ENCODE results near the gene MYL2.
"Not testable (repeated sequence)": the region's sequence is repeated elsewhere in the genome, so short reads cannot be mapped to it uniquely, and the experiment has no call there.

The MYL2 gene, protein sequence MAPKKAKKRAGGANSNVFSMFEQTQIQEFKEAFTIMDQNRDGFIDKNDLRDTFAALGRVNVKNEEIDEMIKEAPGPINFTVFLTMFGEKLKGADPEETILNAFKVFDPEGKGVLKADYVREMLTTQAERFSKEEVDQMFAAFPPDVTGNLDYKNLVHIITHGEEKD

DNA sequence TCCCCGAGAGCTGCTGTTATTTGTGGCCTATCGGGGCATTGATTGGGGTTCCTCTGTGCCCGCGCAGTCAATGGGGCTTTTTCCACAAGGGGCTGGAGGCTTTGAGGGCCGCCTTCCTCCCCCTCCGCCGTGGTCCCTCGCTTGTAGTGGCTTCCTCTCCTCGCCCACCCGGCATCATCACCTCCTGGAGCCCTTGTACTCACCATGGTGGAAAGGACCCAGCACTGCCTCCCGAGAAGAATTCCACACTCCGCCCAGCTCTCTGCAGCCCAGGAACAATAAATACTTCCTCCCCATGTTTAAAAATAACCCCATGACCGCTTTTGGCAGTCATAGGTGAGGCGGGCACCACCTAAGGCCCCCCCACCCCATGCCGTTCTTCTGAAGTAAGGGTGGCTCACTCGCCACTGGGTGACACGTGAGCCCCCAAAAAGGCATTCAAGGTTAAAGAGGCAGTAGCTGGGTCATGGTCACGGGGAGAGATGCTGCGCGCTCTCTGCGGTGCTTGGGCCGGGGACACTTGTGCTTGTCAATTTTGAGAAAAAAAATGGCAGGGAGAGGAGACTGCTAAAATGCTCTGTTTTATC lies at the start of gene MYL2:
MYL2 (minus strand) TSS at position 256 of the 587 bp plus-strand sequence; CDS start at position 206, 50 bp downstream.
- TF ChIP-seq SUZ12 (IDR thresholded peaks at IDR 0.05), result no peak
- TF ChIP-seq ZNF384 (IDR thresholded peaks at IDR 0.05), result no peak
- no peak for TF ChIP-seq L3MBTL2 (conservative IDR thresholded peaks at IDR 0.05)
- no peak for TF ChIP-seq BHLHE40 (IDR thresholded peaks at IDR 0.05; ENCODE audit: borderline replicate concordance)
- no peak for TF ChIP-seq HDGF (IDR thresholded peaks at IDR 0.05; ENCODE audit: borderline replicate concordance)
- no peak for TF ChIP-seq SP1 (IDR thresholded peaks at IDR 0.05)
- no peak for TF ChIP-seq FOXK2 (IDR thresholded peaks at IDR 0.05)
- no peak for TF ChIP-seq CTBP1 (IDR thresholded peaks at IDR 0.05; ENCODE audit: borderline replicate concordance)
- TF ChIP-seq FOXM1 (IDR thresholded peaks at IDR 0.05; ENCODE audit: borderline replicate concordance), result no peak
- no peak for TF ChIP-seq LEF1 (IDR thresholded peaks at IDR 0.05; ENCODE audit: borderline replicate concordance)
- ChIA-PET CTCF (no interaction called here), POLR2A (no interaction called here)
- no peak for DNase-seq (ENCODE audit: extremely low spot score)

DNA sequence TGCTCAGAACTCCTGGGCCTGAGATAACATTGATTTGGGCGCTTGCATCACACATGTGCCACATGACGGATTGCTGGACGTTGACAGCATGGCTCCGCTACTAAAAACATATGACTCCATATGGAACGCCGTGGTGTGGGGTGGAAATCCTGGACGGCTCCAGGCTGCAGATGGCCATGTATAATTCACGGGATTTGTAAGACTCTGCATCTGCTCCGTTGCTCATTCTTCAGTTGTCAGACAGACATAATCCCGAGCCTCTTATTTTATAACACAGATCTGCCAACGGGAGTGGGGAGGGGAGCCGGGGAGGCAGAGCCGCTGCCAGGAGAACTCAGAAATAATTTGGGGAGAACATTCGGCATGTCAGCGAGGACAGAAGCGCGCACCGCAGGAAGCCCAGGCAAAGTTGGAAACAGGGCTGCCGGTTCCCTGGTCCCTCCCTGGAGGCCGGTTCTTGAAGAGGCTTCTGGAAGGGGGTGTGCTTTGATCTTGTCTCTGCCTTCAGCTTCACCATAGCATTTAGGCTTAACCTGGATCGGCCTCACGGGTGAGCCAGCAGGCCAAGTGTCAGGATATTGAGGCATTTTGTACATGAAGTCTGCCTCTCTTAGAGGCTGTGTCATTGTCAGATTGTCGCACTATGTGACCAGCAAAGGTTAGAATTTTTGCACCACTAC lies 45.8 kb upstream of the MYL2 start:
- POLR2A ChIA-PET, result no interaction called here
- CTCF ChIA-PET, result no interaction called here
- DNase-seq (ENCODE audit: extremely low spot score), result no peak
- TF ChIP-seq FOXK2 (IDR thresholded peaks at IDR 0.05), result no peak

DNA sequence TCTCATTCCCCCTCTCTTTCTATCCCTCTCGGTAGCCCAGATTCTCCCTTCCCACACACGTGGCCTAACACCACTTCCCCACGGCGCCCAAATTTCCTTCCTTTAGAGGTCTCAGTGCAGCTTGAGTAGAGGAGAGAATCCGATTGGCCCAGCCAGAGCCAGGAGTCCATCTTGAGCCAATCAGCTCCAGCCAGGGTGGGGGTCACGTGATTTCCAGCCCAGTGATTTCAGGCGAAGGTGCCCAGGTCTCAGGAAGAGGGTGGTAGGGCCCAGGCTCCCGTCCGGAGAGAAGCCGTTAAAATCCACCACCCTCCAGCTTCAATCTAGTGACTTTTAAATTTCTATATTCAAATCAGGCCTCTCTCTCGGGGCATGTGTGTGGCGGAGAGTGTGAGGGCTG lies 45.2 kb upstream of the MYL2 start:
- CTCF ChIA-PET, result no interaction called here
- DNase-seq (ENCODE audit: extremely low spot score), result no peak
- POLR2A ChIA-PET, result no interaction called here
- TF ChIP-seq ZNF384 (IDR thresholded peaks at IDR 0.05), result no peak
- TF ChIP-seq L3MBTL2 (conservative IDR thresholded peaks at IDR 0.05), result no peak
- TF ChIP-seq FOXM1 (IDR thresholded peaks at IDR 0.05; ENCODE audit: borderline replicate concordance), result no peak
- no peak for TF ChIP-seq FOXK2 (IDR thresholded peaks at IDR 0.05)
- TF ChIP-seq ELF4 (IDR thresholded peaks at IDR 0.05), result no peak
- no peak for TF ChIP-seq SUZ12 (IDR thresholded peaks at IDR 0.05)
- no peak for TF ChIP-seq LEF1 (IDR thresholded peaks at IDR 0.05; ENCODE audit: borderline replicate concordance)
- TF ChIP-seq BHLHE40 (IDR thresholded peaks at IDR 0.05; ENCODE audit: borderline replicate concordance), result no peak

DNA sequence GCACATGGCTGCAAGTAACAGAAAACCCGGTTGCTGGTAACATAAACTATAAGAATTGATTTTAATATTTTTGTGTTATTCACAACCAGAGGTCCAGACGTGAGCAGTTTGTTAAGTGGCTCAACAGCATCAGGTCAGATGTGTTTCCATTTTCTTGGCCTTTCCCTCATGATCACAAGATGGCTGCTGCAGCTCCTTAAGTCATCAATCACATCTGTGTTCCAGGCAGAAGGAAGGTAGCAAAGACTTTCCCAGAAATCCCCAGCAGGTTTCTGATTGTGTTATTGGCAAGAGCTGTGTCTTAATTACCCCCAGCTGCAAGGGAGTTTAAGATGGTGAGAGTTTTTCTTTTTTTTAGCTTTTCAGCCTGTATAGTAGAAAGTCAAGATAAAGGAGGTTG lies 40.4 kb upstream of the MYL2 start:
- no peak for DNase-seq (ENCODE audit: extremely low spot score)
- TF ChIP-seq LEF1 (IDR thresholded peaks at IDR 0.05; ENCODE audit: borderline replicate concordance), result no peak
- TF ChIP-seq L3MBTL2 (conservative IDR thresholded peaks at IDR 0.05), result no peak
- TF ChIP-seq CTBP1 (IDR thresholded peaks at IDR 0.05; ENCODE audit: borderline replicate concordance), result no peak
- TF ChIP-seq ZNF384 (IDR thresholded peaks at IDR 0.05), result no peak
- TF ChIP-seq ELF4 (IDR thresholded peaks at IDR 0.05), result no peak
- TF ChIP-seq, protein P1, sequence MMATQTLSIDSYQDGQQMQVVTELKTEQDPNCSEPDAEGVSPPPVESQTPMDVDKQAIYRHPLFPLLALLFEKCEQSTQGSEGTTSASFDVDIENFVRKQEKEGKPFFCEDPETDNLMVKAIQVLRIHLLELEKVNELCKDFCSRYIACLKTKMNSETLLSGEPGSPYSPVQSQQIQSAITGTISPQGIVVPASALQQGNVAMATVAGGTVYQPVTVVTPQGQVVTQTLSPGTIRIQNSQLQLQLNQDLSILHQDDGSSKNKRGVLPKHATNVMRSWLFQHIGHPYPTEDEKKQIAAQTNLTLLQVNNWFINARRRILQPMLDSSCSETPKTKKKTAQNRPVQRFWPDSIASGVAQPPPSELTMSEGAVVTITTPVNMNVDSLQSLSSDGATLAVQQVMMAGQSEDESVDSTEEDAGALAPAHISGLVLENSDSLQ (IDR thresholded peaks at IDR 0.05), result no peak
- TF ChIP-seq SUZ12 (IDR thresholded peaks at IDR 0.05), result no peak
- TF ChIP-seq FOXM1 (IDR thresholded peaks at IDR 0.05; ENCODE audit: borderline replicate concordance), result no peak
- TF ChIP-seq ARNT (IDR thresholded peaks at IDR 0.05), result no peak
- TF ChIP-seq TARDBP (IDR thresholded peaks at IDR 0.05), result no peak
- no peak for TF ChIP-seq FOXK2 (IDR thresholded peaks at IDR 0.05)
- no peak for TF ChIP-seq HDGF (IDR thresholded peaks at IDR 0.05; ENCODE audit: borderline replicate concordance)
- CTCF ChIA-PET, result no interaction called here
- POLR2A ChIA-PET, result no interaction called here

DNA sequence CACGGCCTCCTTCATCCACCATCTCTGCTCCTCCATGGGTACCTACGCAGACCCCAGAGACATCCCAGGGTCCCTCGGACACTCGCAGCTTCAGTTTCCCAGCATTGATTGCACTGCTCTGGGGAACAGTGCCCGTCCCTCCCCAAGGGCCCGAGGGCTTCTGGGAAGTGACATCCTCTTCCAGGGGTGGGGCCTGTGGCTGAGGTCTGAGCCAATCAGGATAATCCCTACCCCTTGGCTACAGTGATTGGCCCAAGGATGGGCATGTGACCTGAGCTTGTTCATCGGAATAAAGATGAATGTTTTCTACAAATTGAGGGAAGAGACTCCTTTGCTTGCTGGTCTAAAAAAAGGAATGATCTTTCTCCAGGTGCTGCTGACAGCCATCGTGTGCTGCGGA lies 37.3 kb upstream of the MYL2 start:
- no peak for DNase-seq (ENCODE audit: extremely low spot score)
- POLR2A ChIA-PET, result no interaction called here
- TF ChIP-seq ZNF384 (IDR thresholded peaks at IDR 0.05) (no peak), TARDBP (IDR thresholded peaks at IDR 0.05) (no peak), NFRKB (IDR thresholded peaks at IDR 0.05) (no peak), ARNT (IDR thresholded peaks at IDR 0.05) (no peak), SUZ12 (IDR thresholded peaks at IDR 0.05) (no peak)
- CTCF ChIA-PET, result interaction anchor here (0.5 kb wide), 1 partner anchor 1324 kb away, joined by 3 read pairs; no protein-coding TSS in a partner anchor

DNA sequence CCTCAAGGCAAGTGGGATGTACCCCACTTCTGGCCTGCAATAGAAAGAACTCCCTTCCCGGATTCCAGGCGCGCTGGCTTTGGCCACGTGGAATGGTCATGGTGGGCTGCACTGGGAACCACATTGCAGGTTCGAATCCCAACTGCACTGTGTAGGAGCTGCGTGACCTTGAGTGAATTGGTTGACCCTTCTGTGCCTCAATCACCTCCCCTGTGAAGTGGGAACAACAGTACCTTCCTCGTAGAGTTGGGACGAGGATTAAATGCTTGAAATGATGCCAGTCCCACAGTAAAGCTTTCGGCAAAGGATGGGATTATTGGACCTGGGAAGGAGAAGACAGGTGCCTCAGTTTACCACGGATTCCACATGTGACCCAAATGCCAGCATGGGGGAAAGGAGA lies 36.8 kb upstream of the MYL2 start:
- POLR2A ChIA-PET, result no interaction called here
- CTCF ChIA-PET, result no interaction called here
- TF ChIP-seq ELF4 (IDR thresholded peaks at IDR 0.05) (no peak), HDGF (IDR thresholded peaks at IDR 0.05; ENCODE audit: borderline replicate concordance) (no peak), TARDBP (IDR thresholded peaks at IDR 0.05) (no peak), SUZ12 (IDR thresholded peaks at IDR 0.05) (no peak), SP1 (IDR thresholded peaks at IDR 0.05) (no peak)
- TF ChIP-seq, protein P1 (IDR thresholded peaks at IDR 0.05), result no peak
- DNase-seq (ENCODE audit: extremely low spot score), result no peak

DNA sequence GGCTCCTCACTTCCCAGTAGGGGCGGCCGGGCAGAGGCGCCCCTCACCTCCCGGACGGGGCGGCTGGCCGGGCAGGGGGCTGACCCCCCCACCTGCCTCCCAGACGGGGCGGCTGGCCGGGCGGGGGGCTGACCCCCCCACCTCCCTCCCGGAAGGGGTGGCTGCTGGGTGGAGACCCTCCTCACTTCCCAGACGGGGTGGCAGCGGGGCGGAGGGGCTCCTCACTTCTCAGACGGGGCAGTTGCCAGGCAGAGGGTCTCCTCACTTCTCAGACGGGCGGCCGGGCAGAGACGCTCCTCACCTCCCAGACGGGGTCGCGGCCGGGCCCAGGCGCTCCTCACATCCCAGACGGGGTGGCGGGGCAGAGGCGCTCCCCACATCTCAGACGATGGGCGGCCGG lies 30.5 kb upstream of the MYL2 start:
- DNase-seq (ENCODE audit: extremely low spot score); POLR2A ChIA-PET: not testable (repeated sequence)

DNA sequence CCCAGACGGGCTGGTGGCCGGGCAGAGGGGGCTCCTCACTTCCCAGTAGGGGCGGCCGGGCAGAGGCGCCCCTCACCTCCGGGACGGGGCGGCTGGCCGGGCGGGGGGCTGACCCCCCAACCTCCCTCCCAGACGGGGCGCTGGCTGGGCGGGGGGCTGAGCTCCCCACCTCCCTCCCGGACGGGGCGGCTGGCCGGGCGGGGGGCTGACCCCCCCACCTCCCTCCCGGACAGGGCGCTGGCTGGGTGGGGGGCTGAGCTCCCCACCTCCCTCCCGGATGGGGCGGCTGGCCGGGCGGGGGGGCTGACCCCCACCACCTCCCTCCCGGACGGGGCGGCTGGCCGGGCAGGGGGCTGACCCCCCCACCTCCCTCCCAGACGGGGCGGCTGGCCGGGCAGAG lies 30.1 kb upstream of the MYL2 start:
- POLR2A ChIA-PET; DNase-seq (ENCODE audit: extremely low spot score); CTCF ChIA-PET: not testable (repeated sequence)

More for the DNA sequence above, 30.5 kb upstream of the MYL2 start:
- CTCF ChIA-PET, result not testable (repeated sequence)

All from HEK293T (cell line).